Astrocyte of the spinal cord (primary cell): ENCODE measurements around the gene CRYBG3.

Experiments used
- DNase-seq: peaks from one replicate; pipeline ENCODE4 v3.0.0; 2011; ENCODE audit warnings: low read depth, low spot score
- H3K4me3 ChIP-seq: 2 replicates; pipeline ENCODE4 v1.5.1; 2011; ENCODE audit warnings: low read depth, mild to moderate bottlenecking, low read length, moderate library complexity
- CTCF ChIP-seq: IDR thresholded peaks from 2 replicates; pipeline ENCODE4 v1.5.1; 2012; ENCODE audit warnings: low read depth, mild to moderate bottlenecking, low read length, inconsistent platforms
- in situ Hi-C: cut with HindIII; loops from 2 replicates; pipeline ENCODE4 v1.10.0; 2017; ENCODE audit warnings: low sequenced_read_pairs

CRYBG3 gene

GRCh38 chr3:97991293-97991682 lies 169.5 kb downstream of the CRYBG3 start:
- in situ Hi-C loops: no loop called here
- no peak overlapping the region for H3K4me3 ChIP-seq
- no peak for TF ChIP-seq CTCF
- DNase-seq: no peak

GRCh38 chr3:97992547-97993173 lies 170.8 kb downstream of the CRYBG3 start:
- TF ChIP-seq CTCF: no peak
- no peak for DNase-seq
- in situ Hi-C loops: no loop called here
- no peak overlapping the region for H3K4me3 ChIP-seq

GRCh38 chr3:97993526-97993925 lies 171.7 kb downstream of the CRYBG3 start:
- H3K4me3 ChIP-seq: no peak overlapping the region
- in situ Hi-C loops: no loop called here
- no peak for DNase-seq
- no peak for TF ChIP-seq CTCF

- in situ Hi-C loops: no loop called here
- no peak for DNase-seq
- H3K4me3 ChIP-seq: no peak overlapping the region
- TF ChIP-seq CTCF: no peak
Measured at GRCh38 chr3:97994328-97994945, 172.6 kb downstream of the CRYBG3 start.
